Neural cell (in vitro differentiated cells): ENCODE data around the gene CTTN.

Experiments
- CTCF ChIP-seq: fragments of 450-650 bp; IDR thresholded peaks from 2 replicates; pipeline ENCODE4 v1.5.1; 2014; ENCODE audit warnings: antibody characterized with exemption, mild to moderate bottlenecking, moderate library complexity; ENCODE audit not compliant: poor library complexity, severe bottlenecking
- EZH2 ChIP-seq: fragments of 200-600, 300-800 bp; shearing (Covaris generic), sonication (generic); IDR thresholded peaks from 2 replicates; pipeline ENCODE4 v1.6.1; 2014; ENCODE audit warnings: antibody characterized with exemption, low read length, borderline replicate concordance, mild to moderate bottlenecking; ENCODE audit not compliant: insufficient read depth, poor library complexity, severe bottlenecking
- TAF1 ChIP-seq: IDR thresholded peaks from 2 replicates; pipeline ENCODE4 v1.6.1; 2012; ENCODE audit warnings: low read depth

- no peak for TF ChIP-seq CTCF
- no peak for TF ChIP-seq EZH2
- TF ChIP-seq TAF1: no peak
These were observed 33.4 kb upstream of the CTTN start for GRCh38 chr11:70364745-70365543.
